NCI-H510A treated with DMSO at 0.1 percent for 48 hours (cell line): Measurements from ENCODE around the gene KLHL35.
A peak's percentile ranks its signal among the peaks of the same experiment; 100 is the strongest.

Experiments used
- DNase-seq: peaks from one replicate; lab custom pipeline; 2025; lab: John Stamatoyannopoulos, UW

The KLHL35 gene

DNA sequence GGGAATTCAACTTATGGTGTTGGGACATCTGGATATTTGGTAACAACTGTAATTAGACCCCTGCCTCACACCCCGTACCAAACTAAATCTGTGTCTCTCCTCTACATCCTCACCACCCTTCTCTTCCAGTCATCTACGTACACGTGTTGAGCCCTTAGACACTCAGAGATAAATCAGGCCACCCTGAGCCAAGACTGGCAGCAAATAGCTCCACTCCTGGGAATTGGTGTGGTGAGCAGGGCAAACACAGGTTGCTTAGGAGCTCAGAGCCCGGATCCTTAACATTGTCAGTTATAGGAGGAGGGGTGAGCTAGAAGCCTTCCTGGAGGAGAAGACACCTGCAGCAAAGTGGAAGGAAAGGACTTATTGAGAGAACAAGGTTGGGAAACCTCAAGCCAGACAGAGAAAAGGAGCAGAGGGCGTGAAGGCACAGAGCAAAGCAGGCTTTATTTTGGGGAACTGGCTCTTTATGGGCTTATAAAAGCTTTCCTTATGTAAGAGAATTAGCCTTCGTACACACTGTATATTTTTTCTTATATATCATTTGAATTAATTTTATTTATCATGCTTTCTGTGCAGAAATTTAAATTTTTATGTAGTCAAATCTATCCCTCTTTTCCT lies 36.9 kb upstream of the KLHL35 start:
- no peak for DNase-seq

DNA sequence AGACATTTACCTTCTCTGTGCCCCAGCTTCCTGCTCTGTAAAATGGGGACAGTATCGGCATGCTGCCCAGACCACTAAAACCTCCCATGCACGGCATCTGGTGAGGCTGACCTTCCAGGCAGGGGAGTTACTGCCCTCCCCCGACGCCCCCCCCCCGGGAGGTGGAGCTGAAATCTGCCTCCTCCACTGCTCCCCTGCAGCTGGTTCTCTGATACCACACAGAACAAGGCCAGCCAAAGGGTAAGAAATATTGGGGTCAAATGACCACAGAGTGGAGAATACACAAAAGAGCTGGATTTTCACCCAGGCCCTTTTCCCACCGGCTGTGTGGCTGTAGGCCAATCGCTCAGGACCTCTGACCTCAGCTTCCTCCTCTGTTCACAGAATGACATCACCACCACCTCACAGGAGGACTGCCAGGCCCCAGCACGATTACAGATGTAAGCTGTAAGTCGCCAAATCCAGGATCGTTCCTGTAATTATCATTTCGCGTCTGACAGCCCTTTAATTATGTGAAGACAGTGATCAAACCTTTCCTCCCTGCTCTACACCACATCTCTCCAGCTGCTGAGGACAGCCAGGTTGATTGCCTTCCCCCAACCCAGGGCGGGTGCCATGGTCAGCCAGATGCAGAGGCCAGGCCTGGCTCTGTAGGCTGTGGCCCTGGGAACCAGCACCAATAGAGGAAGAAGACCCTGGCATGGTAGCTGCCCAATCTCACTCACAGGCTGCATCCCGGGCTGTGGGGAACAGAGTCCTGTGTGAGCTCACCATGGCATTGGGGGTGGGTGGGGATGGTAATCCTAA lies 35.7 kb upstream of the KLHL35 start:
- DNase-seq: no peak

DNA sequence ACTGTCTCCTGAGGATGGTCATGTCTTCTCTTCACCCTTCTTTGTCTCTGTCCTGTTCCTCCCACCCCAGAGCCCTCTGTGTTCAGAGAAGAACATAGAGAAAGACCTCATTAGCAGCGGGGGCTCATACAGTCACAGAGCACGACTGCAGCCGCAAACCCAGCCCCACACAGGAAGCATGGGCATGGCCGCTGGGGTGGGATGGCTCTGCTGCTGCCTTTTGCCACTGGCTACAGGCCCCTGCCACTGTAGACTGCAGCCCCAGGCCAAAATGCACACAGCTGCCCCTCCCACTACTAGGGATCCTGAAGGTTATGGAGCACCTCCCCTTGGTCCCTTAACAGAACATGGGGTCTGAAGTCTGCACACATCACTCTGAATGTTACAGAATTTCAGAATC lies 34.9 kb upstream of the KLHL35 start:
- no peak for DNase-seq

DNA sequence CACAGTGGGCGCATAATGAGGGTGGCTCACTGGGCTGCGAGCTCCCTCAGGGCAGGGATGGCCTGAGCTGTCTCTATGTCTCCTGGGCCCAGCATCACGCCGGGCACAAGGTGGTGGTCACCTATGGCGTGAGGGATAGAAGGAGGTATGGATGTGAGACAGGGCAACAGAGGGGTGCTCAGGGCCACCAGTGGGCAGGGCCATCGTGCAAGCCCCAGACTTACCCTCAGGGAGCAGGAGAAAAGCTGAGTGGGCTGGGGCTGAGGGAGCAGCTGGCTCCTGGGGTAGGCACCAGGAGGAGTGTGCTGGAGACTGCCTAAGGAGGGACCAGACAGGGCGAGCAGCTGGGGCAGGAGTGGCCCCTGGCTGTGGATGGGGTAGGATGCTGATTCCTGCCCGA lies 34.3 kb upstream of the KLHL35 start:
- DNase-seq: no peak

DNA sequence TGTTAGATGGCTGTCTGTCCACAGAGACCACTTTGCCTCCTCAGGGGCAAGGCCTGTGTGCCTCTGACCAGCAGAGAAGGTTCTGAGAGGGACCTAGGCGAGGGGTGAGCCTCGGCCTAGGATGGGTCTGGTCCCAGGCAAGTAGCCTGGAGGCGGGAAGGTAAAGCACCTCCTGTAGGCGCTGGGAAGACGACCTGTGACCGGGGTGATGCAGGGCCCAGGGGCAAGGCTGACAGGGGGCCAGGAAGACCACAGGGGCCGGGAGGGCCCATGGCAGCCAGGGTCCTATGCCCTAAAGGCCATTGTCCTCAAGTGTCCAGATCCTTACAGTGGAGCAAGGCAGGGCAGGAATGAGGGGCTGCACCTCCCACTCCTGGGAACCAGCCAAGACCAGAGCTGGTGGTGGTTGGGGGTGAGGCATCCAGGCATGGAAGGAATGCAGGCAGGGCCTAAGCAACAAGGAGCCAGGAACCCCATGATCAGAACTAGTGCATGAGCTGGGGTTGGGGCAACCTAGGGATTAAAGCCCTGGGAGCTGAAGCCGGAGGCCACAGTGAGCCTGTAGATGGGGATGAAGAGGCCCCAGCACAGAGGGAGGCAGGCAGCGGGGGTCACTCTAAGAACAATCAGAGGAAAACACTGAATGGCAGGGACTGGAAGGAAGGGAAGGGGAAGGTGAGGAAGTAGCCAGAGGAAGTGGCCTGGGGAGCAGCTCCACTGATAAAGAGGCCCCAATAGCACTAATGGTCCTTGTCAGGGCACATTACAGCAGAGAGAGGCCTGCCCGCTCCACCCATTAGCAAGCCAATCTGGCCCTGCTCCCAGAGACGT lies 32.9 kb upstream of the KLHL35 start:
- DNase-seq: no peak

DNA sequence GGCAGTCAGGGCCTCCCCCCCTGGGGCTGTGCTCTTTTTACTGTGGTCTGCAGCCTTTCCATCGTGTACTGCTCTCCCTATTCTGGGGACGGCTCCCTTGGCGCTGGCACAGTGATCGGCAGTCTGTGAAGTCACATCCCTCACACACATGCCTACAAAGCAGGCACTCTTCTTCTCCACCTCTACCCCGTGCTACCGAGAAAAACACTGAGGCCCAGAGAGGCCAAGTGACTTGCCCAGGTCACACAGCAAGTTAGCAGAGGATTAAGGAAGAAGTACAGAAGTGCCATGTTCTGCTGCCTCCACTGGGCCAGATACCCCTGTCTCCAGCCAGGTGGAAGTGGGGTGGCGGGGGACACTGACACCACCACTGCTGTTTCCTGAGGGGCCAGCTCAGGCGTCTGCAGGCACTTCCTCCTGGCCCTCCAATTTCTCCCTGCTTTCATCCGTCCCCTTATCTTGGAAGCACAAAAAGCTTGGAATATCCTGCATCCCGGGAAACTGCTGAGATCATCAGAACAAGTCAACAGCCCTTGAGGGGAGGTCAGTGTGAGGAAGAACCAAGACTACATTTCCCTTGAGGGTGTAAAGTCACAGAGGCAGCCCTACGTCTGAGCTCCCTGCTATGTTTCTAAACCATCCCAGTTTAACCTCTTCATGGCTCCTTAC lies 30.2 kb upstream of the KLHL35 start:
- no peak for DNase-seq

DNA sequence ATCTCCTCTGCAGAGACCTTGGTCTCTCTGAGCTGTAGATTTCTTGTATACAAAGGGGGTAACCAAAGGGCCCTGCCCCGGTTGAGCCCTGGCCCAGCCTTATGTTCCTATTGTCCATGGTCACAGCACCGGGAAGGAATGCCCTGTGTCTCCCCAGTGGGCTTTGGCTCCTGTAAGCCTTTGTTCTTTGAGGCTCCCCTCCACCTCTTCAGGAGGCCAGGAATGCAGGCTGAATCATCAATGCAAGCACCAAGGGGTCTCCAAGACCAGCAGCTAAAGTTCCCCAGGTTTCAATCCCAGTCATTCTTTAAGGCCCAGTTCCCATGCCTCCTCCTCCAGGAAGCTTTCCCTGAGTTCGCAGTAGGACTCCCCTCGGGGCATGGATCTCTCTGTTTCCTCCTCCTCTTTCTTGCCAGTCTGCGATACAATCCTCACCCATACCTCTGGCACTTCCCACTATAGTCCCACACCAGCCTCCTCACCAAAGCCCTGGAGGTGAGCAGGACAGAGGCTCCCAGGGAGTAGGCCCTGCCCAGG lies 29.2 kb upstream of the KLHL35 start:
- no peak for DNase-seq

DNA sequence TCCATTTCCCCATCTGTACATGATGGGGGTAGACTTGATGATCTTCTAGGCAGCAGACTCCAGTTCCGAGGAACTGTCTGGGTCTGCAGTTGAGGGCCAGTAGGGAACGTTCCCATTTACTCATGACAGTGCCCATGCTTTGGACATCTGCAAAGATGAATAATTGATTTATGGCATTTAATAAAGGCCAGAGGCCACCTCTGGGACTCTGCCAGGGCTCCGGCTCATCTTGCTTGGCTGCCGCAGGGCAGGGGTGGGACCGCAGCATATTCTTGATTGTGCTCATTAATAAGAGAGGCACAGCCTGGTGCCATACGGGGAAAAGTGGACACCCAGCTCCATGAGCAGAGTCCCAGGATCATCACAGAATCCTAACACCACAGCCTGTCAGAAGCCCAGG lies 28.1 kb upstream of the KLHL35 start:
- no peak for DNase-seq

DNA sequence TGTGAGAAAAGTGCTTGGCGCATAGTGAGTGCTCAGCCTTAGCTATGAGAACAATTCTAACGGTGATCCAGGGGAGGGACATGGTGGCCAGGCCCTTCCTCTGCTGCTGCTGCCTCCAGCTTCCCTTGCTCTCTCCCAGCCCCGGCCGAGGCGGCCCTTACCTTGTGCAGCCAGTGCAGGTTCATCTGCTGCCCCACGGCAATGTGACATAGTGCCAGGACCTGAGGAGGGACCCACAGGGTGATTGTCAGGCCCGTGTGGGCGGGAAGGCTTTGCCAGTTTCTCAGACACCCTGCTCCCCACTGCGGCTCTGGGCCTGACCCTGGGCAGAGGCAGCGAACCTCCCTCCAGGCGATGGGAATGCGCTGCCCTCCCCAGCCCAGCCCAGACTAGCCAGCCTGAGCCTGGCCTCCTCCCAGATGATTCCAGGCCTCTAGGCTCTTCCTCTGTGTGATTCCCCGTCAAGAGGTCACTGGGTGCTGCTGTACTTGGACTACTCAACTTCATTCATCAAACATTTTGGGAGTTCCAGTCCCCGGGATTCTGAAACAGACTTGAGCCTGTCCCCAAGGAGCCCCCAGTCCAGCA lies 23.7 kb upstream of the KLHL35 start:
- DNase-seq: no peak

DNA sequence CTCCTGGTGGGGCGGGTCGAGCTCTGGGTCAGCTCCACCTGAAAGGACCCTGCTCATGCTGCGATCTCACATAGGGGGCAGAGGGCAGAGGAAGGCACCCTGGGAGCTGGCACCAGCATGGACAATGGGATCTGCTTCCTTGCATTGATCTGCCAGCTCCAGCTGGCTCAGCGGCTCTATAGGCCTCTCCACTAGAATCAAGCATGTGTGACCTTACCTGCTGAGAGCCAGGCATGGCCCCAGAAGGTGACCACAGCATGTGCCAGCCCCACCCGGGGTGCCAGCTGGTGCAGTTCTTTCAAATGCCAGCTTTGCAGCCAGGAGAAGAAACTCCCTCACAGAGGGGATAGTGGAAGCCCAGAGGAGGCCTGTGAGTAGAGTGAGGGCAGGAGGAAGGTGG lies 22.0 kb upstream of the KLHL35 start:
- DNase-seq: no peak

DNA sequence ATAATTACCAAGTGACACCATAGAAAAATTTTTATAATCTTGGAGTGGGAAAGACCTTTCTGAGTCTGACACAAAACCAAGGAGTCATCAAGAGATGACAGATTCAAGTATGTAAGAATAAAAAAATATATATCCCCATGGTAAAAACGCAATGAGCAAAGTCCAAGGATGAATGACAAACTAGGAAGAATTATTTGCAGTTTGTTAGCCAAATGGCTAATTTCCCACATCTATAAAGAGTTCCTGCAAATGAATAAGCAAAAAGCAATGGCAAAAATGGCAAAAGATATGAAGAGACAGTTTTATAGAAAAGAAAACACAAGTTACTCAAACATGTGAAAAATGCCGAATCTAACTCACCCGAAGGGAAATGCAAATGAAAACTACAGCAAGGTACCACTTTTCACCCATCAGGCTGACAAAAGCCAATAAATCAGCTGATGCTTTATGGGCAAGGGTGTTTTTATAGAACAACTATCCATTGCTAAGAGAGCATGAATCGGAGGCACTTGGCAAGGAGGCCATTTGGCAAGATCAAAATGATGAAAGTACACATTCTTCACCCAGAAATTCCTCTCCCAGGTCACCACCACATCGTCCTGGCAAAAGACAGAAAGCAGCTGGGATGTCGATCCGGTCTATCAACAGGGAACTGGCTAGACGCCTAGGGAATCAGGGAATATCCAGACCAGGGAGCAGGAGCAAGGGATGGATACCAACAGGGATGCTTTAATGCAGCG lies 21.1 kb upstream of the KLHL35 start:
- no peak for DNase-seq

DNA sequence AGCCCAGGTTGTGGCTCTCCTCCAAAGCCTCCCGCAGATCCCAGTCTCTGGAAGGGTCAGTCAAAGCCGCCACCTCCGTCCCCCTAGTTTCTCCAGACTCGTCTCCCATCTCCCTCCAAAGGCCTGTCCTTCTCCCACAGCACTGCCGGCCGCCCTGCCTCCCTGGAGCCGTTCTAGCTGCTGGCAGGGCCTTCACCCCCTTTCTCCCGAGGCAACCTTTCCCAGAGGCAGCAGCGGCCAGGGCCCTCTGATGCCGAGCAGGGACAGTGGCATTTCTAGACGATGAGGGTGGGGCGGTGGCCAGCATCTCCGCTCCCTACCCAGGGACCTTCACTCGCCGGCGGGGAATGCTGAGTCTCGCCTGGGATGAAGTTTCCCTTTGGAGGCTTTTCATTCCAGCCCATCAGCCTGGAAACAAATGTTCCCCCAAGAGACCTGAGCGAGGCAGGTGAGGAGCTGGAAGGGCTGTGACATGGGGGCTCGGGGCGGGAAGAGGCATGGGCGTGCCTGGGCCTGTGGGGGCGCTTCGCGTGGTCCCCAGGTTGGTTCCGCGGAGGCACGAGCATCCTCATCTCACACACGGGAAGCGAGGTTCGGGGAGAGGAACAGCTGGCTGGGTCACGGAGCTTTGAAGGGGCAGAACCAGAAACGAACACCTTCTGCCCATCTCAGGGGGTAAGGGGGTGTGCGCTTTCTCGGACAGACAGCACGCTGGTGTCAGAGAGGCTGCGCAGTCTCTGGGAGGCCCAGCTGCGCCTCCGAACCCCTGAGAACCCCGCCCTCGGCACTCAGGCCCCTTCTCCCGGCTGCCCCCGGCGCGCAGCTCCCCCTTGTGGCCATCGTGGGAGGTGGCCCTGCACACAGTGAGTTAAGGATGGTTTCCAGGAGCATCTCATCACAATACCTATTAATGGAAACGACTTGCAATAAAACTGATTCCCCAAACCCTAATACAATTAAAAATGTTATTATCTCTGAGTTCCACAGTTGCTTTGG lies 18.1 kb upstream of the KLHL35 start:
- no peak for DNase-seq

DNA sequence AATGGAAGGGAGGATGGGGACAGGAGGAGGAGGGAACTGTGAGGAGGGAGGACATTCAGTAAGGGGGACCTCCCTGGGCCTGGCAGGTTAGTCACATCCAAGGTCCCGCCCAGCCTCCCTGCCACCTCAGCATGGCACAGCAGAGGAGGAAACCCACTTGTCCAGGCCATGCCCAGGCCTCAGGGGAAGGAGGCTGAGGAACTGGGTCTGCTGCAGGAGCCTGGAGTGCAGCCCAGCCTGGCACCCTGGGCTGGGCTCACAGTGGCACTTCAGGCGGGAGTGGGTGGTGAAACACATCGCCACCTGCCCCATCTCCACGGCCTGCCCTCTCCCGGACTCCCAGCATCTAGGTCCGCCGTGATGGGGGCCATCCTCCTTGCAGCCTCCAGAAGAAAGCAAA lies 17.2 kb upstream of the KLHL35 start:
- DNase-seq: no peak

DNA sequence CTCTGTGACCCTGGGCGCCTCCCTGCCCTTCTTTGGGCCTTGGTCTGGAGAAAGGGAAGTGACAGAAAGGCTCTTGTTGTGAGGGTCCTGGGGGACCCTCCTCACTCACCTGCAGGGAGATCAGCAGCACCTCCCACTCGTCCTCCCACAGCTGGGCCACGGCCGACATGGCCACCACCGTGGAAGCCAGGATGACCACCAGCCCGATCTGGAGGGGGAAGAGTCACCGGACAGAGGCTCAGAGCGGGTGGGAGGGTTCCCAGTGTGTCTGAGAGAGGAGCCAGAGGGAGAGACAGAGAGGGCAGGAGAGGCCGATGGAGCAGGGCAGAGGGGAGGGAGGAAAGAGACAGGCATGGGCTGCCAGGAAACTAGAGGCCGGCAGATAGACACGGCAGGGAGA lies 16.8 kb upstream of the KLHL35 start:
- DNase-seq: no peak

DNA sequence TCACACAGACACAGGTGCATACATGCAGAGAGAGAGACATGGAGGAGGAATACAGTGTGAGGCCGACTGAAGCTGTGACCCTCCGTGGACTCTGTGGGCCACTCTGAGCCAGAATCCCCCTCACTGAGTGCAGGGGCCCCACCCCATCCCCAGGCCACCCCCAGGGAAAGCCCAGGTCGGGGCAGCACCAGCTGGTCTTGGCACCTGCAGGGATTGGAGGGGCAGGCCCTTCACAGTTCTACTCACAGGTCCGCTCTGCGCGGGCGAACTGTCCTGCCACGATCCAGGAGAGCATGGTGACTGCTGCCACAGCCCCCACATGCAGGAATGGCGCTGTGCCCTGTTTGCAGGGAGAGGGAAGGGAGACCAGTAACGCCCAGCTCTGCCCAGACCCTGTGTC lies 16.3 kb upstream of the KLHL35 start:
- DNase-seq: no peak

DNA sequence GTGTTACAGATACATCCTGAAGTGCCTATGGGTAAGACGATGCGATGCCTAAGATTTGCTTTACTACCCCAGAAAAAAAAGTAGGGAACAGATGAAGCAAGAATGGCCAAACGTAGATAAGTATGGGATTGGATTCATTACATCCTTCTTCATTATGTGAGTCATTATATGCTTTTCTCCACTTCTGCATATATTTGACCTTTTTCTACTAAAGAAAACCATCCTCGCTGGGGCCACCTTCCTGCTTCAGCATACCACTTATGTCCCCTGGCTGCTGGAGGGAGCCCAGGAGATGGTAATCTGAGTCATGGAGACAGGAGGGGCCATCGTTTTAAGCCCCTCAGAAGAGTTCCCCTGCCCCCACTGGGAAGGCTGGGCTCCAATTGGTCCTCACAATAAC lies 14.4 kb upstream of the KLHL35 start:
- DNase-seq: no peak

DNA sequence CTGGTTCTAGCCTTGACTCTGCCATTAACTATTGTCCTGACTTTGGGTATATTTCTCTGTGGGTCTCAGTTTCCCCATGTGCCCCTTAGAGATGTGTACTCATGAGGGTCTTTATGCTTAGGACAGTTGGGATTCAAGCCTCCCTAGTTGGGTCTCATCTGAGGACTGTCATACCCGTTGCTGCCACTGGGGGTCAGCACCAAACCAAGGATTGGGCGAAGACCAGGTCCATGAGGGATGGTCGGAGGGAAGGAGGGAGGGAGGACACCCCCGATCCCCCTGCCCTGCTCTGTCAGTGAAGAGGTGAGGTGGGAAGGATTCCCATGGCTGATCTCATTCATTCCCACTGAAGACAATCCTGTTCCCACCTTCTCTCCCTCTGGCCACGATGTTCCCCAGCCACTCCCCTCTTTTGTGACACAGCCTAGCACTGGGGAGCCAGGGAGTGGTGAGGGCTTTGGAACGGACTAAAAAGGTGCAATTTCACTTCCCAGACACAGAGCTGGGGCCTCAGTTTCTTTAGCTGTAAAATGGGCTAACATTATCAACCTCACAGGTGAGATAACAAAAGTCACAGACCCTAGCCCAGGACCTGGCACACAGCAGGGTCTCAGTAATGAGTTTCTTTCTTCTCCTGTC lies 12.4 kb upstream of the KLHL35 start:
- DNase-seq: peak; percentile 38

DNA sequence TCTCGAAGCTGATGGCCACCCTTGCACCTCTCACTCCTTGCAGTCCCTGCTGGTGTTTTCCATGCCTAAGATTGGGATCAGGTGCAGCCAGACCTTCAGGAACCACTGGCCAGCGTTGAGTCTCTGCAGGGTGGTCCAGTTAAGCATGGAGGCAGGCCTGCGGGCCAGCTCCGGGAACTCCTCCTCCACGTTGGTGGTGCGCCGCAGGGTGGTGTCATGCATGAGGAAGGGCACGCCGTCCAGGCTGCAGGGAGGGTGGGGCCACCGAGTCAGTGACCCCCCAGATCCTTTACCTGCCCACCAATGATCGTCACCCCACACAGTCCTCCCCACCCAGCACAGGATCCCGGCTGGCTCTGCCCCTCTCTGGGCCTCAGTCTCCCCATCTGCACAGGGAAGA lies 10.0 kb upstream of the KLHL35 start:
- DNase-seq: no peak

DNA sequence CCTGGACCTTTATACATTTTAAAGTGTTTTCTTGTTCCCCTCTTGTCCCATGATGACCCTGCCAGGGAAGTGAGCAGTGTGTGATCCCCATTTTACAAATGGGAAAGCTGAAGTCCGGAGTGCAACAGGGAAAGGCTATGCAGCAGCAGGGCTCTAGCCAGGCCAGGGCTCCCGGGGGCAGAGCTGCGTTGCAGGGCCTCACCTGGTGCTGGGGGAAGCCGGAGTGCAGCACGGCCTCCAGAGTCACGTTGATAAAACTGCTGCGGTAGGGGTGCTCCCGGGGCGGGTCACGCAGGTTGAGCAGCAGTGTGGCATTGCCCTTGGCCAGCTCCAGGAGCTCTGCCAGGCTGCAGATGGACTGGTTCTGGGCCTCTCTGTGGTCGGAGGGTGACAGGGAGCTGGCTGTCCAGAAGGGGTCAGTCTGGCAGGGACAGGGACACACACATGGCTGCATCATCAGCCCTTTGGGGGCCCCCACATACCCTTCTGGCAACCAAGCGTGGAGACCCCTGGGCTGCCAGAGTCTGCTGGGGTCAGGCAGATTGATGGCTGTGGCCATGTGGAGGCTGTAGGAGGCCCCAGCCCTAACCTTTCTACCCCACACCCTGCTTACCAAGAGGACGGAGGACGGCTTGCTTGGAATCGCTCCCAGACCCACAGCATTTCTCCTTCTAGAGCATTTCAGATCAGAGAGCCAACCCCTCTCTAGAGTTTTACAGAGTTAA lies 9.3 kb upstream of the KLHL35 start:
- DNase-seq: no peak
